GM18508 (cell line): ENCODE measurements around the gene RPL12.

Experiments used
- ATAC-seq: cut with Tn5 transposase; IDR thresholded peaks from one replicate; pipeline ENCODE4 v1.9.1; 2021; ENCODE audit warnings: moderate number of reproducible peaks; ENCODE audit not compliant: insufficient read depth, unreplicated experiment

Gene RPL12

DNA sequence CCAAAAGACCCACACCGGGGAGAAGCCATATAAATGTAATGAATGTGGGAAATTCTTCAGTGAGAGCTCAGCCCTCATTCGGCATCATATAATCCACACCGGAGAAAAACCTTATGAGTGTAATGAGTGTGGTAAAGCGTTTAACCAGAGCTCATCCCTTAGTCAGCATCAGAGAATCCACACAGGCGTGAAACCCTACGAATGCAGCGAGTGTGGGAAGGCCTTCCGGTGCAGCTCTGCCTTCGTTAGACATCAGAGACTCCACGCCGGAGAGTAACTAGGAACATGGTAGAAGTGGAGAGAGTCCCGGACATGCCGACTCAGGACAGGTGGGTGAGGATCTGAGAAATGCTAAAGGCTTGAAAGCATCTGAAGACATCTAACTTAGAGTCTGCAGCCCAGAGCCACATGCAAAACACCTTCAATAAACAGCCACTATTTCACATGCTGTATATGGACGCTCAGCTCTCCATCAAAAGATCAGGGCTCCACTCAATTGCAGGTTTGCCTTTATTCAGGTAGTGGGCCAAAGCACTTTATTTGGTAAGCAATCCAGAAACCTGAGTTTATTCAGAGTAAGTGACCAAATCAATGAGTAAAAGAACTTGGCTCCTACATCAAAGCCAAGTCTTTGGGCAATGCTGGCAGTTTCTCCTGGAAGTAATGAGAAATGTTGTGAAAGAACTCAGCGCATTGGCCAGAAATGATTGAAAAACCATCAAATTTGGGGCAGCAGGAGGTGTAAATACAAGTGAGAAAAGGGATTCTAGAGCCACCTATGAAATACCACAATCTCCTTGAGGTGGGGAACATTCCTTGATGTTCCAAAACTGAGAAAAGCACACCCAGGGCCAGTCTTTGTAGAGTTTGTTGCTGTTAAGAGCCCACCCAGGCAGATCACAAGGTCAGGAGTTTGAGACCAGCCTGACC lies 6.0 kb downstream of the RPL12 start:
- no peak for ATAC-seq

GRCh38 chr9:127444283-127444920 lies 6.8 kb downstream of the RPL12 start:
- no peak for ATAC-seq

DNA sequence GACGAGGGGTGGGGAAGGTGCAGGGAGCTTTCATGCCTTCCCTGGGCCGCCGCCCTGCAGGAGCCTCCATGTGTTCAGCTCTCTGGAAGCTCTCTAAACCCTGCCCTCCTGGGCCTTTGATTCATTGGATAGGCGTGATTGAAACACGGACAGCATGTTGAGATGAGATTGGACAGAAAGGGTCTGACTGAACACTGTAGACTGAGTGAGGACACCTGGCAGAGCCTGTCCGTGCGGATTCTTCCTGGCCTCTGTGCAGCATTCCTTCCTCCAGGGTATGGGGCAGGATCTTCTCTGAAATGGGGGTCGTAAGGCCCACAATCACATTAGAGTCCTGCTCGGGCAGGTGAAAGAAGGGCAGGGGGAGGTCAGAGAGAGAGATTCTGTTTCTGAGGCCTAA lies 12.8 kb downstream of the RPL12 start:
- no peak for ATAC-seq

- ATAC-seq: no peak
Measured at GRCh38 chr9:127437497-127438264, 13.5 kb downstream of the RPL12 start.

DNA sequence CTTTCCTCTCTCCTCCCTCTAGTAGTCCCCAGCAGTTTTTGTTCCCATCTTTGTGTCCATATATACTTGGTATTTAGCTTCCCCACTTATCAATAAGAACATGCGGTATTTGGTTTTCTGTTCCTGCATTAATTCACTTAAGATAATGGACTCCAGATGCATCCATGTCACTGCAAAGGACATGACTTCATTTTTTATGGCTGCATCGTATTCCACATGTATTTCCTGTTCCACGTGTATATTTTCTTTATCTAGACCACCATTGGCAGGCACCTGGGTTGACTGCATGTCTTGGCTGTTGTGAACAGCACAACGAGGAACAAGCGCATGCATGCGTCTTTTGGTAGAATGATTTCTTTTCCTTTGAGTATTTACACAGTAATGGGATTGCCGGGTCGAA lies 20.8 kb downstream of the RPL12 start:
- ATAC-seq: no peak

DNA sequence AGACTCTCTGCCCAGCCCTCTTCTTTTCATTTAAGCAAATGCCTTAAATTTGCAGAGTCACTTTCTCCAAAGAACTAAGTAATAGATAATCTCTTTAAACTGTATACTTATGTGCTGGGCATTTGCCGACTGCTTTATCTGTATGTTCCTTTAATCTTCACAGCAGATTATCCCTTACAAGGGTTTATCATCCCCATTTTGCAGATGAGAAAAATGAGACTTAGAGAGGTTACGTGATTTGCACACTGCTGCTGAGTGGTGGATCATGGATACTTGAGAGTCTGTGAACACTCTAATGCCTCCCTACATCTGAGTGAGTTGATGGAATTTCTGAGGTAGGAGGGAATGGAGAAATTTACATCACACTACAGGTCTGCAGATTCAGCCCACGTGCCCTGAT lies 22.9 kb downstream of the RPL12 start:
- no peak for ATAC-seq

- no peak for ATAC-seq
Measured at GRCh38 chr9:127426756-127427155, 24.4 kb downstream of the RPL12 start.

- ATAC-seq: no peak
Measured at GRCh38 chr9:127424676-127424999, 26.6 kb downstream of the RPL12 start.

DNA sequence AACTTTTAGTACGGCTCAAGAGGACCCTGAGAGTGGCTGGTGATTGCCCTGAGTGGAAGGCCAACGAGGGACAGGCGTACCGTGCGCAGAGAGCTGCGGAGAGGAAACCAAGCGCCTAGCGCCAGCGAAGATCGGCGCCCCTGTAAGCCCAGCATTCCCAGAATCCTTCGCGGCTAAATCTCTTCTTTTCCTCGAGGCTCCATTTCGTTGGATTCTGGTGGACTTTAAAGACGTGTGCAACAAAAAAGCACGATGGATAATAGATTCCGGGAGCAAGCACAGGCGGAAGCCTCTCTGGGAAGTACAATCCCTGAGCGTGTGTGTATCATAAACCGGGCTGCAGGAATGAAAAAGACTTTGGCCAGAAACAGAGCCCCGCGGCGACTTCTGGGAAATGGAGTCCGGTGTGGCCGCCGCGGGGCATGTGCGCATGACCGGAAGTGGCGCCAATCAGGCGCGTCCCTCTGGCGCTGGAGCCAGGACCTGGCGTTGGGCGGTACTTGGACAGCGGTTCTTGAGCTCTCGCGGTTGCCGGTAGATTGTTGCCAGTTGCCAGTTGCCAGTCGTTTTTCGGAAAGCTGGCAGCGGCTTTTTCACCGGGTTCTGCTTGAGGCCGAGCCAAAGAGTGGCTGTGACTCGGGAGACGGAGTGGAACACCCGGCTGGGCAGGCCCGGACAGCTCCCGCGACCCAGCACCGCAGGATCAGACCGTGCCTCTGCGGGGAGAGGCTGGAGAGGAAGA lies 27.1 kb downstream of the RPL12 start, which contains the start of gene ZNF79:
TSS of gene ZNF79 (plus strand) at position 449 of the 742 bp plus-strand sequence. CDS start 406 bp downstream, outside the sequence.
- no peak for ATAC-seq

DNA sequence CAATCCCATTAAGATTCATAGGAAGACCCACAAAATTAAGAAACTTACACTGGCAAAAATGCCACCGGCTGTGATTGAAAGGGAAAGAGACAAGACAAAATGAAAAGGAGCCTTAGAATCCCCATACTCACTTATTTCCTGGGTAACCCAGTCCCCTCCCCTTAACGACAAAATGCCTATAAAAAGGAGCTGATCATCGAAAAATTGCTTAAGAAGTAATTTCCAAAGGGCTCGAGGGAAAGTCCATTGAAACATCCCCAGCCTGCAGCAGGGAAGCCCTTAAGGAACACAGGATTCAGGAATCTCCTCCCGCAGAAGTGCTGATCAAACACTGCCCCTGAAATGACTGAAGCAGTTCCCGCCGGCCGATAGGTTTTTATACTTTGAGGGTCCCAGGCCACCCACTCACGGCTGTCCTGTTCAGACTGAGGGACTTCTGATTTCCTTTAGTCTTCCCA lies 27.7 kb downstream of the RPL12 start:
- no peak for ATAC-seq

GRCh38 chr9:127422787-127423186 lies 28.4 kb downstream of the RPL12 start:
- no peak for ATAC-seq

- ATAC-seq: no peak
Measured at GRCh38 chr9:127422133-127422782, 28.9 kb downstream of the RPL12 start.

- ATAC-seq: no peak
Measured at GRCh38 chr9:127421057-127421456, 30.1 kb downstream of the RPL12 start.

- no peak for ATAC-seq
Measured at GRCh38 chr9:127419348-127419747, 31.9 kb downstream of the RPL12 start.

DNA sequence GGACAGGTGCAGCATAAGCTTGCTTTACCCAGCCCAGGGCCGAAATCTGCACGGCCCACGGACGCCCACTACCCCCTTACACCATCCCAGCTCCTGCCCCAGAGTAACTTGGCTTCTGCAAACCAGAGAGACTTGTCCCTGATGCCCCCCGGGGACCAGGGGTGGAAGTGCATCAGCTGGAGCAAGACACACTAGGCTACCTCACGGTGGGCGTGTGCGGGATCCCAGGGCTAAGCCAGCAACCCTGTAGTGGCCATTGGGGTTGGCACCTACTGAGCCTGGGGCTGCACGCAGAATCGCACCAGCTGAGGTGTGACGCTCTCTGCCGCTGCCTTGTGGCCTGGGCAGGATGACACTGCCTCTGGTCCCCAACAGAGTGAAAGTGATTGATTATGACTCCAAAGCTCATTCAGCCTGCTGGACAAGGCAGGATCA lies 33.2 kb downstream of the RPL12 start:
- no peak for ATAC-seq

GRCh38 chr9:127417131-127418036 lies 33.8 kb downstream of the RPL12 start:
- ATAC-seq: no peak

DNA sequence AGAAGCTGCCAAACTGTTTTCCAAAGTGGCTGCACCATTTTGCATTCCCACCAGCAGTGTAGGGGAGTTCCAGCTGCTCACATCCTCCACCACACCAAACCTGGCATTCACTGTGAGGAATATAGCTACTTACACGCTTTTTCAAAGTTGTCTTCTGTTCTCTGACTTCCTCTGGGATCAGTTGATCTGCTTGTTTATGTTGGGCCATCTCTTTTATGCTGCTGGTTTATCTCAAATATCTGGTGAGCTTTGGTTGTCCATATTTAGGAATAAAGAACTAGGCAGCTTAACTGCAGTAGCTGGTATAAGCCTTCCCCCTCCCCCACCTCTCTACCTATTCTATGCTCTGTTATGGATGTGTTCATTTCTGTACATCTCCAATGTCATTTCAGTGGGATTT lies 35.5 kb downstream of the RPL12 start:
- no peak for ATAC-seq

DNA sequence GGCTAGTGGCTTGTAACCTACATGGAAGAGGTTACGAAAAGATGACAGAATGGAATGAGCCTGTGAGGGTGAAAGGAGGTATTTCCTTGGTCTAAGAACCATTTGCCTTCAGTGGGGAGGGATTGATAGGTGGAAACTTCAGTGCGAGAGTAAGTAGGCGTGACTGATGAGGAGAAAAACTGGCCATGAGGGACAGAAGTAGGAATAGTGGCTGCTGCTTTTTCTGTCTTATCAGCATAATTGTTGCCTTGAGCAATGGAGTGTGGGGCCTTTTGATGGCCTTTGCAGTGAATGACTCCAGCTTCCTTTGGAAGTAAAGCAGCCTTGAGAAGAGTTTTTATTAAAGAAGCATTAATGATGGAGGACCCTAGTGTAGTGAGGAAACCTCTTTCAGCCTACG lies 36.1 kb downstream of the RPL12 start:
- ATAC-seq: no peak

DNA sequence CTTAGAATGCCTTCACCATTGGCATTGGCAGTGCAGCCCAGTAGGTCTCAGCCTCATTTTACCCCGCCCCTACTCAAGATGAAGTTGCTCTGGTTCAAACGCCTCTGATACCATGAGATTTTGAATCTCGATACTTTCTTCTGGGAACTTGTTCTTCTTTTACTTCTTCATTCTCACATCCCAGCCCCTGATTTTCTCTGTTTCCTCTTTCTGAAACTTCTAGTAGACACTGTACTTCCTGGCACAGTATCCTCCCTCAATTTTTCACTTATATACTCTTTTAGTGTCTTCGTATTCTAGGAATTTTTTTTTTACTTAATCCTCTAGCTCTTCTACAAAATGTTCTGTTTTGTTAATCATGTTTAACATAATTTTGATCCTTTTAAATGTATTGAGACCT lies 40.1 kb downstream of the RPL12 start:
- ATAC-seq: no peak
